HCT116 (cell line): ENCODE measurements around the gene CYP4A11. TPM values are rescaled to one million over a fixed set of nuclear protein-coding genes. Genes with fewer than 3 reads are reported as not detected.

ENCODE experiments used
- ATAC-seq: fragments of 200-7000 bp; cut with Tn5 transposase; 2 replicates; pipeline ENCODE4 v1.9.1; 2020; ENCODE audit warnings: mild to moderate bottlenecking, moderate library complexity
- BruUV-seq: library from RNA; stranded (reverse); fragments of 400-500 nt; replicated peaks from 2 replicates; lab custom pipeline; 2021; lab: Mats Ljungman, UMichigan
- CTCF ChIA-PET: fragments of 300-600 bp; sonication (Branson Sonifier 250); formaldehyde crosslinking; loops from one replicate; lab custom pipeline; 2021; ENCODE audit warnings: antibody characterized with exemption; lab: Charles Lee
- POLR2A ChIA-PET: fragments of 300-600, 350-600 bp; sonication (Branson Sonifier 250); formaldehyde crosslinking; loops from one replicate; lab custom pipeline; 2021; ENCODE audit warnings: antibody characterized with exemption; lab: Charles Lee
- RAD21 ChIA-PET, 2 experiments: fragments of 300-600 bp; sonication (Branson Sonifier 250); formaldehyde crosslinking; loops; one replicate each; lab custom pipeline; 2023; ENCODE audit warnings: low total read pairs in 2 of 2; ENCODE audit not compliant: uncharacterized antibody in 2 of 2, unreplicated experiment in 2 of 2, low non-redundant PET in 1 of 2; lab: Charles Lee
- DNase-seq: peaks from one replicate; pipeline ENCODE4 v3.0.0-alpha.2; 2010; ENCODE audit warnings: low read depth, low spot score
- H2AFZ ChIP-seq: fragments of 200-600 bp; shearing (Covaris generic), sonication (generic); 2 replicates; pipeline ENCODE4 v1.6.1; 2017; ENCODE audit warnings: low read depth, mixed run types, mixed read lengths, antibody characterized with exemption, low read length; ENCODE audit not compliant: poor library complexity, severe bottlenecking
- H3K27ac ChIP-seq: 2 replicates; pipeline ENCODE4 v1.5.1; 2012; ENCODE audit warnings: low read depth, low read length
- H3K27me3 ChIP-seq: fragments of 200-600 bp; sonication (generic); 2 replicates; pipeline ENCODE4 v1.6.1; 2016; ENCODE audit warnings: mixed run types, low read length, mixed read lengths; ENCODE audit not compliant: insufficient read depth
- H3K36me3 ChIP-seq, 2 experiments: fragments of 200-500 bp in 1 of 2; fragments of 200-600 bp in 1 of 2; sonication (Bioruptor generic) in 1 of 2; sonication (generic) in 1 of 2; 2 replicates each; pipeline versions ENCODE4 v1.5.1 to v1.6.1; 2014 to 2016; ENCODE audit warnings: low read length in 2 of 2, inconsistent platforms in 1 of 2, mixed read lengths in 1 of 2, mixed run types in 1 of 2; ENCODE audit not compliant: insufficient read depth in 2 of 2, control insufficient read depth in 1 of 2
- H3K4me1 ChIP-seq, 2 experiments: fragments of 200-600 bp in 1 of 2; sonication (generic) in 1 of 2; 2 replicates each; pipeline versions ENCODE4 v1.5.1 to v1.6.1; 2012 to 2017; ENCODE audit warnings: low read length in 2 of 2, inconsistent platforms in 1 of 2, mild to moderate bottlenecking in 1 of 2, mixed read lengths in 1 of 2, mixed run types in 1 of 2, moderate library complexity in 1 of 2; ENCODE audit not compliant: insufficient read depth in 2 of 2, control insufficient read depth in 1 of 2
- H3K4me2 ChIP-seq: fragments of 200-600 bp; sonication (generic); 2 replicates; pipeline ENCODE4 v1.6.1; 2017; ENCODE audit warnings: mixed run types, low read length, mixed read lengths
- H3K4me3 ChIP-seq, 2 experiments: fragments of 200-600 bp in 1 of 2; sonication (generic) in 1 of 2; replicated peaks in 1 of 2; 2 replicates each; pipeline ENCODE4 v1.5.1; 2011 to 2016; ENCODE audit warnings: low read length in 2 of 2, control low read depth in 1 of 2, low read depth in 1 of 2, mild to moderate bottlenecking in 1 of 2, mixed read lengths in 1 of 2, mixed run types in 1 of 2
- H3K79me2 ChIP-seq: fragments of 200-600 bp; sonication (generic); 2 replicates; pipeline ENCODE4 v1.6.1; 2017; ENCODE audit warnings: mild to moderate bottlenecking, mixed run types, low read length, moderate library complexity, mixed read lengths; ENCODE audit not compliant: insufficient read depth
- H3K9ac ChIP-seq: fragments of 200-600 bp; sonication (generic); 2 replicates; pipeline ENCODE4 v1.6.1; 2016; ENCODE audit warnings: low read length, mixed read lengths
- H3K9me2 ChIP-seq: fragments of 200-600 bp; sonication (generic), shearing (Covaris generic); 2 replicates; pipeline ENCODE4 v1.6.1; 2017; ENCODE audit warnings: mixed run types, mild to moderate bottlenecking, moderate library complexity; ENCODE audit not compliant: insufficient read depth
- H3K9me3 ChIP-seq, 2 experiments: fragments of 200-500 bp in 1 of 2; fragments of 200-600 bp in 1 of 2; sonication (Bioruptor generic) in 1 of 2; sonication (generic) in 1 of 2; 2 replicates each; pipeline ENCODE4 v1.6.1; 2014 to 2017; ENCODE audit warnings: low read length in 2 of 2, mixed read lengths in 2 of 2, inconsistent platforms in 1 of 2, low read depth in 1 of 2, mild to moderate bottlenecking in 1 of 2, mixed run types in 1 of 2, moderate library complexity in 1 of 2; ENCODE audit not compliant: control insufficient read depth in 1 of 2, insufficient read depth in 1 of 2
- H4K20me1 ChIP-seq: fragments of 200-600 bp; sonication (generic), shearing (Covaris generic); 2 replicates; pipeline ENCODE4 v1.6.1; 2017; ENCODE audit warnings: mixed run types, mild to moderate bottlenecking, moderate library complexity; ENCODE audit not compliant: insufficient read depth
- CBX3 ChIP-seq: IDR thresholded peaks from 2 replicates; pipeline ENCODE4 v1.6.1; 2012; ENCODE audit warnings: low read depth
- CEBPB ChIP-seq: IDR thresholded peaks from 2 replicates; pipeline ENCODE4 v1.6.1; 2012; ENCODE audit warnings: low read depth
- FOSL1 ChIP-seq: IDR thresholded peaks from 2 replicates; pipeline ENCODE4 v1.6.1; 2012; ENCODE audit warnings: low read depth
- JUND ChIP-seq: IDR thresholded peaks from 2 replicates; pipeline ENCODE4 v1.6.1; 2012
- POLR2A ChIP-seq: IDR thresholded peaks from 2 replicates; pipeline ENCODE4 v1.7.0; 2011; ENCODE audit warnings: borderline replicate concordance; ENCODE audit not compliant: insufficient read depth, insufficient read length; ENCODE audit errors: extremely low read depth
- POLR2AphosphoS5 ChIP-seq: IDR thresholded peaks from 2 replicates; pipeline ENCODE4 v1.6.1; 2011; ENCODE audit warnings: mild to moderate bottlenecking, low read depth, low read length, moderate library complexity
- RAD21 ChIP-seq: IDR thresholded peaks from 2 replicates; pipeline ENCODE4 v1.6.1; 2012; ENCODE audit warnings: low read depth, mild to moderate bottlenecking
- REST ChIP-seq: IDR thresholded peaks from 2 replicates; pipeline ENCODE4 v1.6.1; 2012; ENCODE audit warnings: low read depth
- SP1 ChIP-seq: IDR thresholded peaks from 2 replicates; pipeline ENCODE4 v1.6.1; 2012; ENCODE audit warnings: low read depth
- SRF ChIP-seq: IDR thresholded peaks from 2 replicates; pipeline ENCODE4 v1.6.1; 2012; ENCODE audit warnings: low read depth
- TCF7L2 ChIP-seq: IDR thresholded peaks from 2 replicates; pipeline ENCODE4 v1.7.0; 2011; ENCODE audit warnings: borderline replicate concordance, inconsistent platforms; ENCODE audit not compliant: insufficient read depth, insufficient read length; ENCODE audit errors: extremely low read depth
- ZFX ChIP-seq: fragments of 450-650 bp; IDR thresholded peaks from 2 replicates; pipeline ENCODE4 v1.6.1; 2017
- intact Hi-C: fragments of 100-400 bp; cut with micrococcal nuclease; formaldehyde crosslinking; loops from 2 replicates; pipeline ENCODE4 v1.10.0; 2022
- total RNA-seq: library from RNA; stranded (reverse); gene quantifications from one replicate; pipeline ENCODE4 v1.2.1, GENCODE V29; 2021; ENCODE audit not compliant: unreplicated experiment
- TF ChIP-seq, protein P1 (sequence below): IDR thresholded peaks from 2 replicates; pipeline ENCODE4 v1.6.1; 2012

CYP4A11 gene
- total RNA-seq, 1 experiment from 2014 or later = not detected

DNA sequence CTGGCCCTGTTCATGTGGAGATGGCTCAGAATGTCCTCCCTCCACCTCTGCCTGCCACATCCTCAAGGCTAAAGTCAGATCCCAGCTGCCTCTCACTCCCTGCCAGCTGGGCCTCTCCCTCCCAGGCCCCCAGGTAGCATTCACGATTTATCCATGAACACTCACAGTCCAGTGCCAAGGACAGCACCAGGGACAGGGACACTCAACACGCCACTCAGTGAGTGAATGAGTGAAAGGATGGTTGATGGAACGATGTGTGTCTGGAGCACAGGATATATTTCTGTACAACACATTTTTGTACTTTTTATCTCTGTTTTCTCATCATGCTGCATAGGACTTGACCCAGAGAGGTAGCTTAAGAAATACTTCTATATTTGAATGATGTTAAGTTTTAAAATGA, 10.1 kb downstream of the CYP4A11 start:
- POLR2A ChIA-PET = no interaction called here
- CTCF ChIA-PET = no interaction called here
- H3K9me3 ChIP-seq = no peaks in the 10 kb centered on the region
- H3K79me2 ChIP-seq = no peaks in the 10 kb centered on the region
- 0 out of 2 replicates have a peak, but pooled peaks cover 2% of the 10 kb centered on the region for H3K27me3 ChIP-seq
- ATAC-seq (no peak), DNase-seq (no peak)
- intact Hi-C loops = loop anchor here (10.0 kb wide), 1 partner anchor 244 kb away; no protein-coding TSS in a partner anchor
- no peaks in the 10 kb centered on the region for H3K9me2 ChIP-seq
- RAD21 ChIA-PET = no interaction called here
- H3K27ac ChIP-seq = no peak overlapping the region
- no TSS peak for BruUV-seq
- no peak overlapping the region for H2AFZ ChIP-seq
- H3K4me3 ChIP-seq = no peak overlapping the region
- TF ChIP-seq ZFX (no peak), SP1 (no peak), SRF (no peak), CBX3 (no peak), CEBPB (no peak), TCF7L2 (no peak), REST (no peak), JUND (no peak), RAD21 (no peak), POLR2A (no peak), FOSL1 (no peak), POLR2AphosphoS5 (no peak)
- TF ChIP-seq, protein P1, sequence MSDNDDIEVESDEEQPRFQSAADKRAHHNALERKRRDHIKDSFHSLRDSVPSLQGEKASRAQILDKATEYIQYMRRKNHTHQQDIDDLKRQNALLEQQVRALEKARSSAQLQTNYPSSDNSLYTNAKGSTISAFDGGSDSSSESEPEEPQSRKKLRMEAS = no peak
- no peaks in the 10 kb centered on the region for H4K20me1 ChIP-seq
- no peak overlapping the region for H3K9ac ChIP-seq
- H3K36me3 ChIP-seq = no peaks in the 10 kb centered on the region
- no peaks in the 10 kb centered on the region for H3K4me1 ChIP-seq
- H3K4me2 ChIP-seq = no peak overlapping the region
